ENCODE measurements around the gene NSA2.

Gene NSA2

DNA sequence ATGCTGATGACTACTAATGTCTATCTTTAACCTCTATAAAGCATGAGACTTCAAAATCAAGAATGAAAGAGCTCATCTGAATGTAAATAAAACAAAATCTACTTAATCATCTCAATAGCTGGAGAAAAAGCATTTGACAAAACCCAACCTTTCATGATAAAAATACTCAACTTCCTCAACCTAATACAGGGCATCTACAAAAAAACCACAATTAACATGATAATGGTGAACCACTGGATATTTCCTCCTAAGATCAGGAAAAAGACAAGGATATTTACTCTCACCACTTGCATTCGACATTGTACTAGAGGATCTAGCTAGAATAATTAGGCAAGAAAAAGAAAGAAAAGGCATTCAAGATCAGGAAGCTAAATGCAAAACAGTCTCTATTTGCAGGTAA, 49.8 kb downstream of the NSA2 start:
- DNase-seq (ENCODE audit: low read depth in 2 of 2), result no peak

DNA sequence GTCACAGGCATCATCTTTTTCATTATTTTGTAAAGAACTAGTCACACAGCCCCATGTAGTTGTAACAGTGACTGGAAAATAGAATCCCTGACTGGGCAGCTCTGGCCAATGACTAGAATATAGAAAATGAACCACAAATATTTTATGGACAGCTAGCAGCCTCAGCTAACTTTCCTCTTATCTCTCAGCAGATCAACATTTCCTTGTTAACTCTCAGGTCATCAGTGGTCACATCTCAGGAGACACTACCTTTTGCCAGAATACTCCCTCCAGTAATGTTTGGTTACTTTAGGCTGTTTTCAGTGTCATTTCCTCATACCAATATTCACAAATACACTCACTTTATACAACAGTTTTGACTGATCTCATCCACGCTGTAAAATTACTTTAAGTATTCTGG, 55.2 kb downstream of the NSA2 start:
- no peak for DNase-seq (ENCODE audit: low read depth in 2 of 2)

- no peak for DNase-seq (ENCODE audit: low read depth in 2 of 2)
Measured at GRCh38 chr5:74829413-74829812, 62.4 kb downstream of the NSA2 start.
